GM18526 (cell line): Measurements from ENCODE around the gene ADAM29.

Experiments used
- POLR2A ChIP-seq: IDR thresholded peaks from 3 replicates; pipeline ENCODE4 v1.6.1; 2011; ENCODE audit not compliant: insufficient read length; ENCODE audit errors: extremely low read depth

Gene ADAM29

GRCh38 chr4:174918058-174918457 is at the start of gene ADAM29:
ADAM29 (plus strand) TSS chr4:174918358; CDS start chr4:174975526, 57,168 bp downstream.
- TF ChIP-seq POLR2A: no peak

DNA sequence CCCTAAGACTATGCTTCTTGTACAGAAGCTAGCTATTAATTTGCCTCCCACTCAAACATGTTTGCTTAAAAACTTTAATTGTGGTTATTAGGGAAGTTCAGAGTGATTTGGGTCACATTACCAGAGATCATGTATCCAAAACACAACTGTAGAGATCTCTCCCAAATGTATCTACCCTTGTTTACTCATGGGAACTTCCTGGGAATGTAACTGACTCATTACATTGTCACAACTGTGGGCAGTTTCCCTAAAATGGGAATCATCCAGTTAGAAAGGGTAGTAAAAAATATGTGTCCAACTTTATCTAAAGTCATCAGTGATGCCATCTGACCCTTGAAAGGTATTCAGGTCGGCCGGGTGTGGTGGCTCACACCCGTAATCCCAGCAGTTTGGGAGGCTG is 48.8 kb upstream of the ADAM29 start:
- TF ChIP-seq POLR2A: no peak

GRCh38 chr4:174870311-174870710 is 47.8 kb upstream of the ADAM29 start:
- no peak for TF ChIP-seq POLR2A

DNA sequence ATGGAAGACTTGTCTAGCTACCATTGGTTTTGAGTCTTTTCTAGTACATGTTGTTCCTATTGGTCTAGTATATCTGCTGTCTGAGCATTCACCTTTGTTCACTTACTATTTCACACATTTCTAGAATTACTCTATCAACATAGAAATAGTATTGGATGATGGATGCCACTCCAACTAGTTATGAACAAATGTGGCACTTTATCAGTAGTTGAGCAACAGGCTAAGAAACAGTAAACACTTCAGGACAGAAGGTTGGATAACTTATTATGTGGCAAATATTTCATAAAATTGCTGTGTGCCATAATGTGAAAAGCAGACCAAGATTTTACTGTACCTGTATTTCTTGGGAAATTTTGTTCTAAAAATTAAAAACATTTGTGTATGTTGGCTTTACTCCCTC is 46.8 kb upstream of the ADAM29 start:
- no peak for TF ChIP-seq POLR2A

GRCh38 chr4:174873931-174874330 is 44.2 kb upstream of the ADAM29 start:
- TF ChIP-seq POLR2A: no peak

DNA sequence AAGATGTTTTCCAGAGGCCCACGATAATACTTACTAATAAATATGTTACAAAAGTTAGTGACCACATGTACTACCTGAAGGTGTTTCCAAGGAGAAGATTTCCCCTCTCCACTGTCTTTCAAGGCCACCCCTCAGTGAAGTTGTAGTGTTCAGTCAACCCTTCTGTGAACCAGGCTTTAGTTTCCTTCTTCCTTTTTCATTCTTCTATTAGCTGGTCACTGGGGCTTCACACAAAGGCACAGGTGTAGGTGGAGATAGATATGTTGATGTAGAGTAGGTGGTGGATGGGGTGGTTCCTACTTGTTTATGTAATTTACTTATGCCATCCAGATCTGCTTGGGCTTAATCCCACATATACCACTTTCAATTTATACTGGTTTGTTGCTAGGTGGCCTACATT is 43.3 kb upstream of the ADAM29 start:
- no peak for TF ChIP-seq POLR2A

DNA sequence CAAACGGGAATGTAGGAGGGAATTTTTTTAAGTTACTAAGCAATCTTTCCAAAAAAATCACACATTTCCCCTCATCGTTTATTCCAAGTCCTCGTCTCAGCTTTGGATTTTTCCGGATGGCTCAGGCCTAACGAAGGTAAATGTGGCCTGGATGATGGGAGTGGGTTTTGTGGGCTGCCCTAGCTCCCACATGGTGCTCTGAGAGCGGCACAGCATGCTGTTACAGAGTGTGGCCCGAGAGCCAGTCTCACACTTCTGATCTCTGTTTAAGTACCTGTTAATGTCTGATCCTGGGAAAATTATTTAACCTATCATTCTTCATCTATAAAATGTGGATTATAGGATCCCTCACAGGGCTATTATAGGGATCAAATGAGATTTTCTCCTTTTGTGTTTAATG is 38.2 kb upstream of the ADAM29 start:
- no peak for TF ChIP-seq POLR2A

DNA sequence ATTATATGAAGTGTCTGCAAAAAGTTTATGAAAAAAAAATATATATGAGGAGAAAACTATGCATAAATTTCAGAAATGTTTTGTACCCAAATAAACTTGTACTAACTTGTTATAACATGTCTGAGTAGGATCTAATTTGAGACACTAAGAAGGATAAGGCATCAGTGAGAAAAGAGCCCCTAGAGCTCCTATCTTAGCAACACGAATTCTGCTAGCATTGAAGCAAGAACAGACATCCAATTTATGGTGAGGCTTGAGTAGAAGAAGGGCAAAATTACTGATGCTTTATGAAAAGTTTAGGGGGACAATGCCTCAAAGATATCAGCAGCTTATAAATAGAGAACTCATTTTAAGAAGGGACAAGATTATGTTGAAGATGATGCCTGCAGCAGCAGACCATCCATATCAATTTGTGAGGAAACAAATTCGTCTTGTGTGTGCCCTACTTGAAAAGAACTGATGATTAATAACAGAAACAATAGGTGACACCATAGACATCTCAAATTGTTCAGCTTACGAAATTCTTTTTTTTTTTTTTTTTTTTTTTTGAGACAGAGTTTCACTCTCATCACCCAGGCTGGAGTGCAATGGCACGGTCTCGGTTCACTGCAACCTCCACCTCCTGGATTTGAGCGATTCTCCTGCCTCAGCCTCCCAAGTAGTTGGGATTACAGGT is 35.7 kb upstream of the ADAM29 start:
- no peak for TF ChIP-seq POLR2A

DNA sequence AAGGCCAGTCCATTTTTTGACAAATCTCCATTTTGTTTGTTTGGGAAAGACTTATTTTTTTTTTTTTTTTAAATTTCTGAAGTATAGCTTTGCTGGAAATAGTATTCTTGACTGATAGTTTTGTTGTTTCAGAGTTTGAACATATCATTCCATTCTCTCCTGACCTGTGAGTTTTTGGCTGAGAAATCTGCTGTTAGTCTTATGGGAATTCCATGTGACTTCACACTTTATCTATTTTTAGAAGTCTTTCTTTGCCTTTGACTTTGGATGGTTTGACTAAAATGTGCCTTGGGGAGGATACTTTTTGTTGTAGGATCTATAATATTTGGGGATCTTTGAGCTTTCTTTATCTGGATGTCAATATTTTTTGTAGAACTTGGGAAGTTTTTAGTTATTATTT is 10.7 kb upstream of the ADAM29 start:
- TF ChIP-seq POLR2A: no peak

GRCh38 chr4:174910271-174910670 is 7.9 kb upstream of the ADAM29 start:
- no peak for TF ChIP-seq POLR2A

- no peak for TF ChIP-seq POLR2A
Measured at GRCh38 chr4:174912919-174913543, 5.1 kb upstream of the ADAM29 start.

DNA sequence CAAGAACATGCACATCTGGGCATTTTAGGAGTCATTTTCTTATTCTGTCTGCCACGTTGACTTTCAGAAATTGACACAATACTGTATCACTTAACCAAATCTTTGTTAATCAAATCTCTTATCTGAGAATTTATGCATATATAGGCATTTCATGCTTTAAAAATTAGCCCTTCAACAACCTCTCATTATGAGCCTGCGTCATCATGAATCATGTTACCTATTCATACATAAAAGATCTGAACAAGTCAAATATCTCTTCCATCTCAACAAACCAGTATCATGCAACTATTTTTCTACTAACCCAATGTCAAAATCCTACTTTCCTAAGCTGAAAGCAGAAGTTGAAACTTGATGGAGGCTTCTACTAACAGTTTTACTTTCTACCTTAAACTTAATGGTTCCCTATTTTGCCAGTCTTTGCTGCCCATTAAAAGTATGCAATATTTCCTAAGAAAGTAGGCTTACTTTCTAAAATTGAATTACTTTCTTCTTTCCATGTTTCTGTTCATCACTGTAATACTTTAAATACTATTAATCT is 1.8 kb downstream of the ADAM29 start:
- TF ChIP-seq POLR2A: no peak

GRCh38 chr4:174926958-174927357 is 8.8 kb downstream of the ADAM29 start:
- TF ChIP-seq POLR2A: no peak

DNA sequence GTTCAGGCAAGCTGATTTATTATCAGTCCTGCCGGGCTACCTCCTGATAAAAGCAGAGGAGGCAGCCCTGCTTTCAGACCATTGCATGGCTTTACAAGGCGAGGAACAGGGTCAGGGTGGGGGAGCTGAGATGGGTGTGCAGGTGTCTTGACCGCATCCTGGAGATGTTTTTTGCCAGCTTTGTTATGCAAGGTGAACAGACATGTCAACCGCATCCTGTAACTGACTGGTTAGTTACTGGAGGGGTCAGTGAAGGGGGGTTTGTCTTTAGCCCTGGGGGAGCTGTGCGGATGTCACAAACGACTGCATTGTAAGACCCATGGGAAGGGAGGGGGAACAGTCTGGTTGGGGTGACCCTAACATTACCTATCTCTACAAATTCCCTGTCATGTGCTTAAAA is 10.0 kb downstream of the ADAM29 start:
- no peak for TF ChIP-seq POLR2A

DNA sequence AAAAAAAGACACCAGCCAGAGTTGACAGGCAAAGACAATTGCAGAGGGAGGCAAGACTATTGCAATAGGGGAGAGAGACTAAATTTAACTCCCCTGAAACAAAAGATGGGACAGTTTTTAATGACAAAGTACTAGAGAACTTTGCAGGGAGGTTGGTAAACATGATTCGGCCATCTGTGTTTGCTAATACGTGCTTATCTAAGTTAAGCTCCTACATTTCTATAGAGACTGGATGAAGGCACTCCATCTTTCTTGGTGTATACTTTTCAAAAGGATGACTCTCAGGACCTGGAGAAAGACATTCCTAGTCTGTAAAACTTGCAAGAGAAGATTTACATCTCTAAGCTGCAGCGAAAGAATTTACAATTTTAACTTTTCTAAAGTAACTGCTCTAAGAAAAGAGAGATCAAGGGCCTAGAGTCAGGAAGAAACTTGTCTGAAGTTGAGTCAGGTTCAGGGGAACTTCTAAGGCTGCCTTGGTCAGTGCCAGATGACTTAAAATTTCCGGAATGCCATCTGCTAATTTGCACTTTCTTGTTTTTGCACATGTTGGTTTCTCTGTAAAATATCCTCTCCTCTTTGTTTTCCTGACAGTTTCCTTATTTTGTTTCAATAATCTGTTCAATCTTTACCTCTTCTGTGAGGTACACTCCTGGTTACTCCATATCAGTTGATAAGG is 10.6 kb downstream of the ADAM29 start:
- no peak for TF ChIP-seq POLR2A

DNA sequence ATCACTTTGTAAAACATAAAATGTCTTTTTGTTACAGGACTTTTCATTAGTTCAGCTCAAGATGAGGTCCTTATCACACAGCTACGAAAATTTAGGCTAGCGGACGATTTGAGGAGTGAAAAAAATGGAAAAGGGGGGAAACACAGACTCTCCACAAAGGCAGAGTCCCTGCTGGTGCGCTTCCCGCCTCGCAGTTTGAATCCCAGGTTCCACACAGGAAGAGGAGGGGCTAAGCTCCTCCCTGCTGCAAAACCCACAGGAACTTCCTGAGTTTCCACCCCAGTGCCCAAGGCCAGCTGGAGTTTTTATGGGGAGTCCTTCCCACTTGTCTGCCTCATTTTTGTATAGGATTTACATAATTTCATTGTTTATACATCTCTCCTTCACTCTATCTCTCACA is 11.2 kb downstream of the ADAM29 start:
- TF ChIP-seq POLR2A: no peak
